MM.1S (cell line): ENCODE data around the gene STRADB.

ENCODE experiments used
- DNase-seq: peaks from one replicate; pipeline ENCODE4 v3.0.0-alpha.2; 2015
- H2AFZ ChIP-seq: fragments of 300-600 bp; sonication (generic); 2 replicates; pipeline ENCODE4 v1.6.0; 2016; ENCODE audit warnings: antibody characterized with exemption, low read length
- H3F3A ChIP-seq: fragments of 300-600 bp; sonication (generic); 2 replicates; pipeline ENCODE4 v1.6.1; 2016; ENCODE audit warnings: mild to moderate bottlenecking, antibody characterized with exemption, low read length, moderate library complexity, mixed read lengths; ENCODE audit not compliant: insufficient read depth
- H3K27ac ChIP-seq: fragments of 300-600 bp; sonication (generic); 2 replicates; pipeline ENCODE4 v1.5.1; 2016; ENCODE audit warnings: mild to moderate bottlenecking, low read length
- H3K27me3 ChIP-seq: fragments of 300-600 bp; sonication (generic); replicated peaks from 2 replicates; pipeline ENCODE4 v1.6.0; 2016; ENCODE audit warnings: low read length; ENCODE audit not compliant: insufficient read depth
- H3K36me3 ChIP-seq: fragments of 300-600 bp; sonication (generic); replicated peaks from 2 replicates; pipeline ENCODE4 v1.6.1; 2016; ENCODE audit warnings: mild to moderate bottlenecking, low read length, mixed read lengths; ENCODE audit not compliant: insufficient read depth
- H3K4me1 ChIP-seq: fragments of 300-600 bp; sonication (generic); 2 replicates; pipeline ENCODE4 v1.6.1; 2016; ENCODE audit warnings: low read length, mixed read lengths
- H3K4me2 ChIP-seq: fragments of 300-600 bp; sonication (generic); 2 replicates; pipeline ENCODE4 v1.6.0; 2016; ENCODE audit warnings: low read depth, low read length
- H3K4me3 ChIP-seq: fragments of 300-600 bp; sonication (generic); 2 replicates; pipeline ENCODE4 v1.5.1; 2016; ENCODE audit warnings: low read length, mixed read lengths
- H3K79me2 ChIP-seq: fragments of 300-600 bp; sonication (generic); 2 replicates; pipeline ENCODE4 v1.6.1; 2016; ENCODE audit warnings: mixed run types, low read length, mixed read lengths
- H3K9ac ChIP-seq: fragments of 300-600 bp; sonication (generic); 2 replicates; pipeline ENCODE4 v1.6.1; 2016; ENCODE audit warnings: low read length, mixed read lengths
- H3K9me2 ChIP-seq: fragments of 300-600 bp; sonication (generic); replicated peaks from 2 replicates; pipeline ENCODE4 v1.6.1; 2016; ENCODE audit warnings: mild to moderate bottlenecking, low read length, mixed read lengths; ENCODE audit not compliant: insufficient read depth
- H3K9me3 ChIP-seq: fragments of 300-600 bp; sonication (generic); replicated peaks from 2 replicates; pipeline ENCODE4 v1.6.1; 2016; ENCODE audit warnings: mild to moderate bottlenecking, low read length, mixed read lengths; ENCODE audit not compliant: insufficient read depth
- H4K20me1 ChIP-seq: fragments of 300-600 bp; sonication (generic); 2 replicates; pipeline ENCODE4 v1.6.1; 2016; ENCODE audit warnings: mild to moderate bottlenecking, low read length, moderate library complexity, mixed read lengths; ENCODE audit not compliant: insufficient read depth
- CTCF ChIP-seq: fragments of 300-600 bp; sonication (generic); IDR thresholded peaks from 2 replicates; pipeline ENCODE4 v1.5.1; 2016; ENCODE audit warnings: antibody characterized with exemption, low read length, mixed read lengths
- EZH2 ChIP-seq: fragments of 300-600 bp; sonication (generic); optimal IDR thresholded peaks from 2 replicates; pipeline ENCODE3; 2017; ENCODE audit warnings: low read depth, mild to moderate bottlenecking, antibody characterized with exemption, low read length, mixed read lengths
- EZH2phosphoT487 ChIP-seq: fragments of 300-600 bp; sonication (generic); IDR thresholded peaks from 2 replicates; pipeline ENCODE4 v1.6.1; 2018; ENCODE audit warnings: antibody characterized with exemption, low read length

Gene STRADB

GRCh38 chr2:201460532-201460931 is 9.0 kb downstream of the STRADB start:
- Histone ChIP-seq H3K27ac (no peak overlapping the region), H3K9me2 (no peaks in the 10 kb centered on the region), H3K79me2 (no peaks in the 10 kb centered on the region), H3K4me2 (no peak overlapping the region), H3K36me3 (no peaks in the 10 kb centered on the region), H3K9me3 (no peaks in the 10 kb centered on the region), H3K27me3 (no peaks in the 10 kb centered on the region), H3F3A (no peaks in the 10 kb centered on the region), H4K20me1 (no peaks in the 10 kb centered on the region), H2AFZ (no peak overlapping the region), H3K9ac (no peak overlapping the region), H3K4me1 (no peaks in the 10 kb centered on the region), H3K4me3 (no peak overlapping the region)
- DNase-seq, result no peak
- no peak for TF ChIP-seq EZH2
- TF ChIP-seq EZH2phosphoT487, result no peak
- no peak for TF ChIP-seq CTCF

DNA sequence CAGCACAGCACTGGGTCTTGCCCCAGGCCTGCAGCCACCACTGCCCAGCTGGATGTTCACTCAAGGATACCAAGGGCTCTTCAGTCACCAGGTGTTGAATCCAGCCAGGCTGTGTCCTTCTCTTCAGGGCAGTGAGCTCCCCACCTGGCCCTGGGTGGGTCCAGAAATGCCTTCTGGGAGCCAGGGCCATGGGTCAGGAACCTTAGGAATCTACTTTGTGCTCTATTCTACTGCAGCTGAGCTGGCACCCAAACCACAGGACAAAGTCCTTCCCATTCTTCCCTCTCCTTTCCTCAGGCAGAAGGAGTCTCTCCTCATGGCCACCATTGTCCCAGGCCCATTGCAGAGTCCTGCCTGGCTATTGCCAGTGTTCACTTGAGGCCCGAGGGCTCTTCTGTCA is 13.0 kb downstream of the STRADB start:
- H3K27me3 ChIP-seq, result no peaks in the 10 kb centered on the region
- no peaks in the 10 kb centered on the region for H3K4me1 ChIP-seq
- TF ChIP-seq EZH2 (no peak), EZH2phosphoT487 (no peak), CTCF (no peak)
- H3F3A ChIP-seq, result no peaks in the 10 kb centered on the region
- no peaks in the 10 kb centered on the region for H4K20me1 ChIP-seq
- no peaks in the 10 kb centered on the region for H3K9me3 ChIP-seq
- no peak overlapping the region for H2AFZ ChIP-seq
- DNase-seq, result no peak
- H3K4me2 ChIP-seq, result no peak overlapping the region
- no peak overlapping the region for H3K9ac ChIP-seq
- H3K9me2 ChIP-seq, result no peaks in the 10 kb centered on the region
- no peaks in the 10 kb centered on the region for H3K36me3 ChIP-seq
- H3K27ac ChIP-seq, result no peak overlapping the region
- no peak overlapping the region for H3K4me3 ChIP-seq
- no peaks in the 10 kb centered on the region for H3K79me2 ChIP-seq

GRCh38 chr2:201465524-201465971 is 14.0 kb downstream of the STRADB start:
- TF ChIP-seq EZH2 (no peak), EZH2phosphoT487 (no peak), CTCF (no peak)
- no peak overlapping the region for H3K4me2 ChIP-seq

More at GRCh38 chr2:201465524-201465971, 14.0 kb downstream of the STRADB start:
- no peaks in the 10 kb centered on the region for H3K36me3 ChIP-seq
- H3K9me3 ChIP-seq, result no peaks in the 10 kb centered on the region
- no peaks in the 10 kb centered on the region for H4K20me1 ChIP-seq
- H3K9ac ChIP-seq, result no peak overlapping the region
- no peaks in the 10 kb centered on the region for H3K27me3 ChIP-seq
- H3K27ac ChIP-seq, result no peak overlapping the region
- H3K4me3 ChIP-seq, result no peak overlapping the region
- no peaks in the 10 kb centered on the region for H3K79me2 ChIP-seq
- no peaks in the 10 kb centered on the region for H3K4me1 ChIP-seq
- no peaks in the 10 kb centered on the region for H3K9me2 ChIP-seq
- H3F3A ChIP-seq, result no peaks in the 10 kb centered on the region
- H2AFZ ChIP-seq, result no peak overlapping the region
- DNase-seq, result no peak
